Upper lobe of left lung (tissue), 4 donors: ENCODE results near the gene RPS6KL1.

Experiments used
- CTCF ChIP-seq, 6 experiments: fragments of 450-650 bp in 4 of 6; fragments of 200-600 bp in 2 of 6; sonication (generic) in 2 of 6; IDR thresholded peaks; one replicate each; pipeline ENCODE4 v1.5.1; 2016 to 2019; ENCODE audit warnings: antibody characterized with exemption in 6 of 6
- EP300 ChIP-seq, 4 donors: sonication (generic); formaldehyde crosslinking; IDR thresholded peaks; one replicate each; pipeline ENCODE4 v1.5.1; 2017; ENCODE audit warnings: antibody characterized with exemption in 4 of 4, control low read depth in 2 of 4
- POLR2A ChIP-seq, 4 donors: fragments of 450-650 bp; IDR thresholded peaks; one replicate each; pipeline ENCODE4 v1.5.1; 2016 to 2017; ENCODE audit warnings: antibody characterized with exemption in 4 of 4, mild to moderate bottlenecking in 2 of 4

DNA sequence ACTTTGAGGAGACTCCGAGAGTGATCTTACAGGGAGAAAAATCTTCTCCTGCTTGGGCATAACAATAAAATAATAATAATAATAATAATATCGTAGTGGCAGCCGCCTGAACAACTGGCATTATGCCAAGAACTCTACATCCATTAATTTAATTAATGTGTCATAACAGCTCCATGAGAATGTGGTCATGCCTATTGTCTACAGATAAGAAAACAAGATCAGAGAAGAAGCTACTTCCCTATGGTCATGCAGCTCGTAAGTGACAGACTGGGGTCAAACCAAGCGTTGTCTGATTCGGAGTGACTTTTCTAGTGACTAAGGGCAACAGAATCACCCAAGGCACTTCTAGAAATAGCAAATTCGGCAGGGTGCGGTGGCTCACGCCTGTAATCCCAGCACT, 58.9 kb downstream of the RPS6KL1 start:
- TF ChIP-seq EP300 (IDR thresholded peaks at IDR 0.05) (no peak), POLR2A (IDR thresholded peaks at IDR 0.05) (no peak), CTCF (IDR thresholded peaks at IDR 0.05) (no peak)
